ENCODE data around the gene PARL.

Gene PARL

GRCh38 chr3:183884427-183885296 is at the start of gene PARL:
Gene PARL, minus strand, starts transcription at chr3:183884880. Its CDS starts 34 bp downstream, at chr3:183884846.
- peak; percentile 88 for DNase-seq

GRCh38 chr3:183933160-183933559 is 48.5 kb upstream of the PARL start:
- no peak for DNase-seq

- no peak for DNase-seq
Observed at GRCh38 chr3:183931881-183932280, 47.2 kb upstream of the PARL start.

- no peak for DNase-seq
Observed at GRCh38 chr3:183930086-183930485, 45.4 kb upstream of the PARL start.

GRCh38 chr3:183927059-183927458 is 42.4 kb upstream of the PARL start:
- DNase-seq: no peak

GRCh38 chr3:183924956-183925355 is 40.3 kb upstream of the PARL start:
- peak; percentile 23 for DNase-seq

GRCh38 chr3:183924543-183924942 is 39.9 kb upstream of the PARL start:
- DNase-seq: no peak

GRCh38 chr3:183922421-183922820 is 37.7 kb upstream of the PARL start:
- no peak for DNase-seq

GRCh38 chr3:183921096-183921495 is 36.4 kb upstream of the PARL start:
- no peak for DNase-seq

GRCh38 chr3:183920416-183920815 is 35.7 kb upstream of the PARL start:
- no peak for DNase-seq

- DNase-seq: no peak
Observed at GRCh38 chr3:183918178-183918577, 33.5 kb upstream of the PARL start.

GRCh38 chr3:183917776-183918175 is 33.1 kb upstream of the PARL start:
- no peak for DNase-seq

GRCh38 chr3:183914856-183915255 is 30.2 kb upstream of the PARL start:
- DNase-seq: no peak

- DNase-seq: no peak
Observed at GRCh38 chr3:183913580-183913920, 28.9 kb upstream of the PARL start.

- no peak for DNase-seq
Observed at GRCh38 chr3:183912895-183913579, 28.4 kb upstream of the PARL start.

- no peak for DNase-seq
Observed at GRCh38 chr3:183911763-183912506, 27.3 kb upstream of the PARL start.

- DNase-seq: no peak
Observed at GRCh38 chr3:183911087-183911486, 26.4 kb upstream of the PARL start.

- no peak for DNase-seq
Observed at GRCh38 chr3:183909030-183909600, 24.4 kb upstream of the PARL start.

- DNase-seq: no peak
Observed at GRCh38 chr3:183907911-183908331, 23.2 kb upstream of the PARL start.

GRCh38 chr3:183907176-183907575 is 22.5 kb upstream of the PARL start:
- DNase-seq: no peak

- no peak for DNase-seq
Observed at GRCh38 chr3:183906234-183906921, 21.7 kb upstream of the PARL start.
